CD14-positive monocyte (primary cell): Measurements from ENCODE around the gene C6orf15. TPM values are rescaled to one million over a fixed set of nuclear protein-coding genes. Genes with fewer than 3 reads are reported as not detected.

Source experiments
- DNase-seq, 3 donors: peaks; one replicate each; pipeline ENCODE4 v3.0.0-alpha.2; 2011 to 2022
- H2AFZ ChIP-seq: 2 replicates; pipeline ENCODE4 v1.6.0; 2012; ENCODE audit warnings: mild to moderate bottlenecking, low read depth, low read length, inconsistent platforms; ENCODE audit not compliant: insufficient read depth, poor library complexity, severe bottlenecking
- H3K27ac ChIP-seq, 2 donors: 1 replicate in 1 of 2; 2 replicates in 1 of 2; pipeline ENCODE4 v1.5.1; 2012 to 2013; ENCODE audit warnings: low read length in 2 of 2, control low read depth in 1 of 2, inconsistent platforms in 1 of 2, low read depth in 1 of 2, mild to moderate bottlenecking in 1 of 2
- H3K27me3 ChIP-seq, 2 donors: one replicate each; pipeline versions ENCODE4 v1.6.0 to v1.6.1; 2011 to 2013; ENCODE audit warnings: low read length in 2 of 2; ENCODE audit not compliant: control insufficient read depth in 2 of 2, insufficient read depth in 2 of 2
- H3K36me3 ChIP-seq, 2 donors: replicated peaks in 1 of 2; 1 replicate in 1 of 2; 2 replicates in 1 of 2; pipeline versions ENCODE4 v1.5.1 to v1.6.1; 2012 to 2013; ENCODE audit warnings: low read length in 2 of 2, control low read depth in 1 of 2, inconsistent platforms in 1 of 2, mild to moderate bottlenecking in 1 of 2; ENCODE audit not compliant: insufficient read depth in 2 of 2, control insufficient read depth in 1 of 2
- H3K4me1 ChIP-seq, 2 donors: 1 replicate in 1 of 2; 2 replicates in 1 of 2; pipeline versions ENCODE4 v1.5.1 to v1.6.1; 2012 to 2013; ENCODE audit warnings: low read length in 2 of 2, control low read depth in 1 of 2, inconsistent platforms in 1 of 2, mild to moderate bottlenecking in 1 of 2, moderate library complexity in 1 of 2; ENCODE audit not compliant: insufficient read depth in 2 of 2, control insufficient read depth in 1 of 2
- H3K4me2 ChIP-seq: replicated peaks from 2 replicates; pipeline ENCODE3; 2012; ENCODE audit warnings: low read length, moderate library complexity, mild to moderate bottlenecking; ENCODE audit not compliant: poor library complexity, severe bottlenecking; ENCODE audit errors: extremely low read depth
- H3K4me3 ChIP-seq, 3 experiments: fragments of 200-600 bp in 1 of 3; sonication (generic) in 1 of 3; replicated peaks in 1 of 3; 1 replicate in 2 of 3; 2 replicates in 1 of 3; pipeline ENCODE4 v1.5.1; 2011 to 2013; ENCODE audit warnings: low read length in 3 of 3, mild to moderate bottlenecking in 3 of 3, control low read depth in 2 of 3, low read depth in 2 of 3, inconsistent platforms in 1 of 3, moderate library complexity in 1 of 3
- H3K79me2 ChIP-seq: 2 replicates; pipeline ENCODE4 v1.6.0; 2012; ENCODE audit warnings: mild to moderate bottlenecking, control low read depth, inconsistent platforms, low read length, moderate library complexity; ENCODE audit not compliant: insufficient read depth
- H3K9ac ChIP-seq: 2 replicates; pipeline ENCODE4 v1.6.0; 2017; ENCODE audit warnings: low read length, mild to moderate bottlenecking; ENCODE audit not compliant: insufficient read depth, poor library complexity, severe bottlenecking
- H3K9me3 ChIP-seq, 2 donors: replicated peaks in 1 of 2; 1 replicate in 1 of 2; 2 replicates in 1 of 2; pipeline versions ENCODE4 v1.5.1 to v1.6.1; 2012 to 2013; ENCODE audit warnings: low read length in 2 of 2, control low read depth in 1 of 2; ENCODE audit not compliant: control insufficient read depth in 1 of 2, insufficient read depth in 1 of 2
- H4K20me1 ChIP-seq: 2 replicates; pipeline ENCODE4 v1.6.0; 2012; ENCODE audit warnings: mild to moderate bottlenecking, low read length, control low read depth, moderate library complexity; ENCODE audit not compliant: insufficient read depth
- H3K27ac Mint-ChIP-seq, 7 donors: one replicate each; pipeline ENCODE4 v1.8.0; 2020; ENCODE audit warnings: mild to moderate bottlenecking in 7 of 7, mixed read lengths in 7 of 7, moderate library complexity in 6 of 7, inconsistent platforms in 2 of 7
- H3K27me3 Mint-ChIP-seq, 3 donors: one replicate each; pipeline ENCODE4 v1.8.0; 2021 to 2022; ENCODE audit warnings: low read depth in 3 of 3, mild to moderate bottlenecking in 3 of 3, mixed read lengths in 3 of 3, moderate library complexity in 3 of 3, inconsistent platforms in 1 of 3
- H3K36me3 Mint-ChIP-seq, 2 donors: one replicate each; pipeline ENCODE4 v1.8.0; 2020; ENCODE audit warnings: mixed read lengths in 2 of 2, inconsistent platforms in 1 of 2, mild to moderate bottlenecking in 1 of 2
- H3K4me1 Mint-ChIP-seq: one replicate; pipeline ENCODE4 v1.8.0; 2020; ENCODE audit warnings: mild to moderate bottlenecking, mixed read lengths
- H3K4me3 Mint-ChIP-seq, 2 donors: one replicate each; pipeline ENCODE4 v1.8.0; 2020; ENCODE audit warnings: mild to moderate bottlenecking in 2 of 2, mixed read lengths in 2 of 2, moderate library complexity in 1 of 2
- H3K9me3 Mint-ChIP-seq, 7 donors: one replicate each; pipeline ENCODE4 v1.8.0; 2020 to 2022; ENCODE audit warnings: mixed read lengths in 7 of 7, mild to moderate bottlenecking in 6 of 7, moderate library complexity in 6 of 7, inconsistent platforms in 2 of 7
- WGBS: methylation state at CpG from one replicate; pipeline ENCODE4 v1.1.5; 2013; ENCODE audit warnings: missing lambda C conversion rate; ENCODE audit not compliant: insufficient coverage; 5-methylcytosine and 5-hydroxymethylcytosine counted together
- intact Hi-C, 2 donors: fragments of 100-400 bp; cut with micrococcal nuclease; formaldehyde crosslinking; loops; one replicate each; pipeline versions ENCODE4 v1.15.0 to v1.15.1; 2023
- polyA plus RNA-seq, 3 donors: library from polyadenylated mRNA; depleted of rRNA in 1 of 3; unstranded in 2 of 3; stranded (reverse) in 1 of 3; fragments of 300-500 nt in 2 of 3; fragments of >200 nt in 1 of 3; fragmentation: Illumina TruSeq in 2 of 3; gene quantifications; 1 replicate in 2 of 3; 2 replicates in 1 of 3; pipeline ENCODE4 v1.2.3, GENCODE V29; 2012 to 2021
- TF ChIP-seq, protein P1 (sequence below): fragments of 200-600 bp; IDR thresholded peaks from one replicate; pipeline ENCODE4 v1.8.0; 2022; ENCODE audit warnings: antibody characterized with exemption, mild to moderate bottlenecking

Gene C6orf15
- polyA plus RNA-seq, 3 donors = not detected

DNA sequence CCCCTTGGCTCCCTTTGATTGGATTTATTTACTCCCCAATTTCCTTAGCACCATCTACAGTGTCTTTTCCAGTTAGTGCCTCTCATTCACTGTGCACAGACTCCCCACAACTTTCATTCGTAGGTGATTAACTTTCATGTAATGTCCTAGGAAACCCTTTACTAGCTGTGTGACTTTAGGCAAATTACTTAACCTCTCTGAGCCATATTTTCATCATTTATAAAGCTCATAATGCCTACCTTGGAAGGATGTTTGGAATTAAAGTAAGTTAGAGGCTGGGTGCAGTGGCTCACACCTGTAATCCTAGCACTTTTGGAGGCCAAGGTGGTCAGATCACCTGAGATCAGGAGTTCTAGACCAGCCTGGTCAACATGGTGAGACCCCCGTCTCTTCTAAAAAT, 20.1 kb downstream of the C6orf15 start:
- DNase-seq = no peak
- TF ChIP-seq, protein P1, sequence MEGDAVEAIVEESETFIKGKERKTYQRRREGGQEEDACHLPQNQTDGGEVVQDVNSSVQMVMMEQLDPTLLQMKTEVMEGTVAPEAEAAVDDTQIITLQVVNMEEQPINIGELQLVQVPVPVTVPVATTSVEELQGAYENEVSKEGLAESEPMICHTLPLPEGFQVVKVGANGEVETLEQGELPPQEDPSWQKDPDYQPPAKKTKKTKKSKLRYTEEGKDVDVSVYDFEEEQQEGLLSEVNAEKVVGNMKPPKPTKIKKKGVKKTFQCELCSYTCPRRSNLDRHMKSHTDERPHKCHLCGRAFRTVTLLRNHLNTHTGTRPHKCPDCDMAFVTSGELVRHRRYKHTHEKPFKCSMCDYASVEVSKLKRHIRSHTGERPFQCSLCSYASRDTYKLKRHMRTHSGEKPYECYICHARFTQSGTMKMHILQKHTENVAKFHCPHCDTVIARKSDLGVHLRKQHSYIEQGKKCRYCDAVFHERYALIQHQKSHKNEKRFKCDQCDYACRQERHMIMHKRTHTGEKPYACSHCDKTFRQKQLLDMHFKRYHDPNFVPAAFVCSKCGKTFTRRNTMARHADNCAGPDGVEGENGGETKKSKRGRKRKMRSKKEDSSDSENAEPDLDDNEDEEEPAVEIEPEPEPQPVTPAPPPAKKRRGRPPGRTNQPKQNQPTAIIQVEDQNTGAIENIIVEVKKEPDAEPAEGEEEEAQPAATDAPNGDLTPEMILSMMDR = no peak
- H3K4me1 Mint-ChIP-seq = peaks cover 41% of the 10 kb centered on the region
- H4K20me1 ChIP-seq = no peaks in the 10 kb centered on the region
- no peak overlapping the region for H3K4me3 ChIP-seq
- H3K27me3 Mint-ChIP-seq = peaks cover 1 to 3% (median 1%) of the 10 kb centered on the region in 3 donors
- no peak overlapping the region for H2AFZ ChIP-seq
- no peak overlapping the region for H3K27ac ChIP-seq
- intact Hi-C loops = no loop called here
- H3K4me3 Mint-ChIP-seq = no peak overlapping the region
- no peak overlapping the region for H3K4me2 ChIP-seq
- H3K27me3 ChIP-seq = no peaks in the 10 kb centered on the region
- H3K79me2 ChIP-seq = no peaks in the 10 kb centered on the region
- H3K9me3 Mint-ChIP-seq = peaks cover 0 to 3% (median 0%) of the 10 kb centered on the region in 7 donors
- no peak overlapping the region for H3K27ac Mint-ChIP-seq
- H3K4me1 ChIP-seq = peaks cover 25 to 41% of the 10 kb centered on the region in 2 donors
- WGBS = 100% methylated on average over 2 of the region's 2 CpGs
- no peak overlapping the region for H3K9ac ChIP-seq
- no peaks in the 10 kb centered on the region for H3K36me3 ChIP-seq
- H3K36me3 Mint-ChIP-seq = peaks cover 0 to 2% of the 10 kb centered on the region in 2 donors
- no peaks in the 10 kb centered on the region for H3K9me3 ChIP-seq

DNA sequence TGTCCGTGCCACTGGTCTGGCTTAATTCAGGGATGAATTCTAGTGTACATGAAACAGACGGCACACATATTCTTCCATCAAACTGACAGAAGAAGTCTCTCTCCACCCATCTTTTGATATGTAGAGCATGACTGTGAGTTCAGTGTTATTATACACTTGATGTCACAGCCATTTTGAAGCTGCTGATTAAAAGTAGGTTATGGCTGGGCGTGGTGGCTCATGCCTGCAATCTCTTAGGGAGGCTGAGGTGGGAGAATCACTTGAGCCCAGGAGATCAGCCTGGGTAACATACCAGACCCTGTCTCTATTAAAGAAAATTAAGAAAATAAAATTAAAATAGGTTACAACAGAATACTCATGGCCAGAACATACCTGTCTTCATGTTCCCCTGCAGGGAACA, 20.7 kb downstream of the C6orf15 start:
- H3K27me3 Mint-ChIP-seq = peaks cover 1 to 6% (median 3%) of the 10 kb centered on the region in 3 donors
- no peak overlapping the region for H3K4me2 ChIP-seq
- no peaks in the 10 kb centered on the region for H3K79me2 ChIP-seq
- H3K4me1 ChIP-seq = peaks cover 25 to 42% of the 10 kb centered on the region in 2 donors
- H2AFZ ChIP-seq = no peak overlapping the region
- peaks cover 44% of the 10 kb centered on the region for H3K4me1 Mint-ChIP-seq
- no peaks in the 10 kb centered on the region for H3K36me3 ChIP-seq
- H3K4me3 ChIP-seq = no peak overlapping the region
- no peak for DNase-seq
- no peak overlapping the region for H3K27ac Mint-ChIP-seq
- H3K27ac ChIP-seq = no peak overlapping the region
- peaks cover 0 to 2% of the 10 kb centered on the region in 2 donors for H3K36me3 Mint-ChIP-seq
- peaks cover 0 to 3% (median 0%) of the 10 kb centered on the region in 7 donors for H3K9me3 Mint-ChIP-seq
- TF ChIP-seq, protein P1 = no peak
- intact Hi-C loops = no loop called here
- no peak overlapping the region for H3K4me3 Mint-ChIP-seq
- no peaks in the 10 kb centered on the region for H4K20me1 ChIP-seq
- no peak overlapping the region for H3K9ac ChIP-seq
- no peaks in the 10 kb centered on the region for H3K9me3 ChIP-seq
- H3K27me3 ChIP-seq = peaks cover 5% of the 10 kb centered on the region in 2 donors
- no CpG with 5 or more reads among the region's 3 CpGs for WGBS
